ENCODE data around the gene LGALS16.

Gene LGALS16, protein sequence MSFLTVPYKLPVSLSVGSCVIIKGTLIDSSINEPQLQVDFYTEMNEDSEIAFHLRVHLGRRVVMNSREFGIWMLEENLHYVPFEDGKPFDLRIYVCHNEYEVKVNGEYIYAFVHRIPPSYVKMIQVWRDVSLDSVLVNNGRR

DNA sequence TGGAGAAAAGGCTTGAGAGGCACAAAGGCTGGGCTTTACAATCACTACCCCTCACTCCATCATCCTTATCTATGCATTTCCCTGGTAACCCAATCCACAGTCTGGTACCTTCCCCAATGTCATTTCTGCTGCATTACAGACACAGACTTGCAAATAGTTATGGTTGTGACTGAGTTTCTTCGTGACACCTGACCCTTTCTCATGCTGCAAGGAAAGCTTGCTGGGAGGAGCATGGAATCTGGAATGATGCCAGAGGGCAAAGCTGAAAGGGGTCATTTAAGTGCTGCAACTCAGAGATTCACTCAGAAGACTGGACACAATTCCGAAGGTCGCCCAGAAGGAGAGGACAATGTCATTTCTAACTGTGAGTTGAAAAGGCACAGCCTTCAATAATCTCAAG lies at the start of gene LGALS16:
TSS of gene LGALS16 (plus strand) at position 301 of the 400 bp plus-strand sequence. CDS start at position 350, 49 bp downstream.
- ChIA-PET POLR2A (no interaction called here), CTCF (no interaction called here)
- TF ChIP-seq HDGF (IDR thresholded peaks at IDR 0.05; ENCODE audit: borderline replicate concordance) (no peak), LEF1 (IDR thresholded peaks at IDR 0.05; ENCODE audit: borderline replicate concordance) (no peak), FOXK2 (IDR thresholded peaks at IDR 0.05) (no peak), BHLHE40 (IDR thresholded peaks at IDR 0.05; ENCODE audit: borderline replicate concordance) (no peak), FOXA1 (IDR thresholded peaks at IDR 0.05) (no peak), ELF4 (IDR thresholded peaks at IDR 0.05) (no peak), ZNF384 (IDR thresholded peaks at IDR 0.05) (no peak), SUZ12 (IDR thresholded peaks at IDR 0.05) (no peak)
- TF ChIP-seq, protein P1, sequence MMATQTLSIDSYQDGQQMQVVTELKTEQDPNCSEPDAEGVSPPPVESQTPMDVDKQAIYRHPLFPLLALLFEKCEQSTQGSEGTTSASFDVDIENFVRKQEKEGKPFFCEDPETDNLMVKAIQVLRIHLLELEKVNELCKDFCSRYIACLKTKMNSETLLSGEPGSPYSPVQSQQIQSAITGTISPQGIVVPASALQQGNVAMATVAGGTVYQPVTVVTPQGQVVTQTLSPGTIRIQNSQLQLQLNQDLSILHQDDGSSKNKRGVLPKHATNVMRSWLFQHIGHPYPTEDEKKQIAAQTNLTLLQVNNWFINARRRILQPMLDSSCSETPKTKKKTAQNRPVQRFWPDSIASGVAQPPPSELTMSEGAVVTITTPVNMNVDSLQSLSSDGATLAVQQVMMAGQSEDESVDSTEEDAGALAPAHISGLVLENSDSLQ (IDR thresholded peaks at IDR 0.05) = no peak
- no peak for DNase-seq (ENCODE audit: extremely low spot score)

DNA sequence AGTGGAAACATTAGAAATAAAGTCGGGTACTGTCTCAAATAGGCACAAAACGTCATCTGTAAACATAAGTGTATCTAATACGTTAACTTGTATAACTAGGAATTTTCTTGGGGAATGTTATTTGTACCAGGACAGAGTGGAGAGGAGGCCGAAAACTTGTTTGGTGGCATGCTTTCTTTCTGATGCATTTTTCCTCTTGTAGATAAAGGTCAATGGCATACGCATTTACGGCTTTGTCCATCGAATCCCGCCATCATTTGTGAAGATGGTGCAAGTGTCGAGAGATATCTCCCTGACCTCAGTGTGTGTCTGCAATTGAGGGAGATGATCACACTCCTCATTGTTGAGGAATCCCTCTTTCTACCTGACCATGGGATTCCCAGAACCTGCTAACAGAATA lies 48.7 kb upstream of the LGALS16 start:
- DNase-seq (ENCODE audit: extremely low spot score) = no peak
- TF ChIP-seq HDGF (IDR thresholded peaks at IDR 0.05; ENCODE audit: borderline replicate concordance) (no peak), L3MBTL2 (conservative IDR thresholded peaks at IDR 0.05) (no peak), FOXM1 (IDR thresholded peaks at IDR 0.05; ENCODE audit: borderline replicate concordance) (no peak), CTBP1 (IDR thresholded peaks at IDR 0.05; ENCODE audit: borderline replicate concordance) (no peak), ELF4 (IDR thresholded peaks at IDR 0.05) (no peak), LEF1 (IDR thresholded peaks at IDR 0.05; ENCODE audit: borderline replicate concordance) (no peak), FOXA1 (IDR thresholded peaks at IDR 0.05) (no peak), ARNT (IDR thresholded peaks at IDR 0.05) (no peak), ZNF384 (IDR thresholded peaks at IDR 0.05) (no peak), TARDBP (IDR thresholded peaks at IDR 0.05) (no peak), SP1 (IDR thresholded peaks at IDR 0.05) (no peak)
- TF ChIP-seq, protein P1 (IDR thresholded peaks at IDR 0.05) = no peak
- POLR2A ChIA-PET = no interaction called here
- CTCF ChIA-PET = no interaction called here

DNA sequence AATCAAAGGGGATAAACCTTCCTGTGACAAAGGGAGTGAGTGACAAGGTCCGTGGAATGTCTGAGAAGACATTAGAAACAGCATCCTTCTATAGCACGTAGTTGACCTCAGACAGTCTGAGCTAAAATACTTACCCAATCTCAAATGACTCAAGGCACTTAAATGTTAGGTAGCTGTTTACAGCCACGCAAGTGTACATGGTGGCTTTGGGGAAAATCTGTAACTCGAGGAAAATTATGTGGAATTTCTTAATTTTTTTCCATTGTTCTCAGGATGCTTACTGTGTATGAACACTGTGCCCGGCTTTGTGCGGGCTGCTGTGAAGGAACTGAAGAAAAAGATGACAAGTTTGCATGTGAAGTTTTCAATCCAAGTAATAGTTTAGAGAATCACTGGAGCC lies 48.2 kb upstream of the LGALS16 start:
- CTCF ChIA-PET = no interaction called here
- POLR2A ChIA-PET = no interaction called here
- no peak for DNase-seq (ENCODE audit: extremely low spot score)
- TF ChIP-seq ARNT (IDR thresholded peaks at IDR 0.05) (no peak), NFRKB (IDR thresholded peaks at IDR 0.05) (no peak), LEF1 (IDR thresholded peaks at IDR 0.05; ENCODE audit: borderline replicate concordance) (no peak), SUZ12 (IDR thresholded peaks at IDR 0.05) (no peak), HDGF (IDR thresholded peaks at IDR 0.05; ENCODE audit: borderline replicate concordance) (no peak), L3MBTL2 (conservative IDR thresholded peaks at IDR 0.05) (no peak), TARDBP (IDR thresholded peaks at IDR 0.05) (no peak), FOXK2 (IDR thresholded peaks at IDR 0.05) (no peak), ZNF384 (IDR thresholded peaks at IDR 0.05) (no peak), SP1 (IDR thresholded peaks at IDR 0.05) (no peak)
- TF ChIP-seq, protein P1 (IDR thresholded peaks at IDR 0.05) = no peak

DNA sequence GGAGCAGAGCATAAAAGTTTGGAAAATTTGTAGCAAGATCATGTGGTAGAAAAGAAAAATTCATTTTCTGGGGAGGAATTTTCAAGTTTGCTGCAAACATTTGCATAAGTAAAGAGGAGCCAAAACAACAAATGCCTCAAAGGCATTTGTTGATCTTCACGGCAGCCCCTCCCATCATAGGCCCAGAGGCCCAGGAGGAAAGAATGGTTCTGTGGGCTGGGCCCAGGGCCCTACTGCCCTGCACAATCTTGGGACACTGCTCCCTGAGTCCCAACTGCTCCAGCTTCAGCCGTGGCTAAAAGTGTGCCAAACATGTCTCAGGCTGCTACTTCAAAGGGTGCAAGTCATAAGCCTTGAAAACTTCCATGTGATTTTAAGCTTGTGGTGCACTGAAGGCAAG lies 42.1 kb upstream of the LGALS16 start:
- ChIA-PET CTCF (no interaction called here), POLR2A (no interaction called here)
- TF ChIP-seq SP1 (IDR thresholded peaks at IDR 0.05) (no peak), FOXA1 (IDR thresholded peaks at IDR 0.05) (no peak), TARDBP (IDR thresholded peaks at IDR 0.05) (no peak), FOXM1 (IDR thresholded peaks at IDR 0.05; ENCODE audit: borderline replicate concordance) (no peak), HDGF (IDR thresholded peaks at IDR 0.05; ENCODE audit: borderline replicate concordance) (no peak), L3MBTL2 (conservative IDR thresholded peaks at IDR 0.05) (no peak), ZNF384 (IDR thresholded peaks at IDR 0.05) (no peak), SUZ12 (IDR thresholded peaks at IDR 0.05) (no peak), ARNT (IDR thresholded peaks at IDR 0.05) (no peak), FOXK2 (IDR thresholded peaks at IDR 0.05) (no peak), ELF4 (IDR thresholded peaks at IDR 0.05) (no peak)
- TF ChIP-seq, protein P1 (IDR thresholded peaks at IDR 0.05) = no peak
- DNase-seq (ENCODE audit: extremely low spot score) = no peak

DNA sequence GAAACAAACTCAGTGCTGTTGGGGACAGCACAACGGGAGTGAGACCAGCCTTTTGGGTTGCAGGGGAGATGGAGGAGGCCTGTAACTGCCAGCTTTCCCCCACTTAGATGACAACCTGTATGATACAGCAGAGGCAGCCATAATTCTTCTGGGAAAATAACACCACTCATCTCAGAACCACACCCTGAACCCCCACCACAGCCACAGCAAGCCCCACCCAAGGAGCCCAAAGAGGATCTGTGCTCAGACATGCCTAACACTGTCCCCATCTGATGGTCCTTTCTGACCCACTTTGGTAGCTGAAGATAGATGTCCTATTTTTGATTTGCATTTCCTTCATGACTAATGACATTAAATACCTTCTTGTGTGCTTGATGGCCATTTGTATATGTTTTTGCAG lies 38.0 kb upstream of the LGALS16 start:
- TF ChIP-seq ZNF384 (IDR thresholded peaks at IDR 0.05) (no peak), FOXA1 (IDR thresholded peaks at IDR 0.05) (no peak), HDGF (IDR thresholded peaks at IDR 0.05; ENCODE audit: borderline replicate concordance) (no peak), SP1 (IDR thresholded peaks at IDR 0.05) (no peak), NFRKB (IDR thresholded peaks at IDR 0.05) (no peak), TARDBP (IDR thresholded peaks at IDR 0.05) (no peak), ELF4 (IDR thresholded peaks at IDR 0.05) (no peak), ARNT (IDR thresholded peaks at IDR 0.05) (no peak), BHLHE40 (IDR thresholded peaks at IDR 0.05; ENCODE audit: borderline replicate concordance) (no peak), FOXK2 (IDR thresholded peaks at IDR 0.05) (no peak), CTBP1 (IDR thresholded peaks at IDR 0.05; ENCODE audit: borderline replicate concordance) (no peak), LEF1 (IDR thresholded peaks at IDR 0.05; ENCODE audit: borderline replicate concordance) (no peak)
- TF ChIP-seq, protein P1 (IDR thresholded peaks at IDR 0.05) = no peak
- CTCF ChIA-PET = no interaction called here
- no peak for DNase-seq (ENCODE audit: extremely low spot score)
- POLR2A ChIA-PET = no interaction called here

Data from HEK293T (cell line).